ENCODE results near the gene MTERF1. TPM values are rescaled to one million over a fixed set of nuclear protein-coding genes. Genes with fewer than 3 reads are reported as not detected.
A peak's percentile ranks its signal among the peaks of the same experiment; 100 is the strongest.

The MTERF1 gene
- polyA plus RNA-seq, 1 donor (not counting 4 experiments of a cell fraction or from before 2014, with no cell fraction given), result 18.9 TPM

DNA sequence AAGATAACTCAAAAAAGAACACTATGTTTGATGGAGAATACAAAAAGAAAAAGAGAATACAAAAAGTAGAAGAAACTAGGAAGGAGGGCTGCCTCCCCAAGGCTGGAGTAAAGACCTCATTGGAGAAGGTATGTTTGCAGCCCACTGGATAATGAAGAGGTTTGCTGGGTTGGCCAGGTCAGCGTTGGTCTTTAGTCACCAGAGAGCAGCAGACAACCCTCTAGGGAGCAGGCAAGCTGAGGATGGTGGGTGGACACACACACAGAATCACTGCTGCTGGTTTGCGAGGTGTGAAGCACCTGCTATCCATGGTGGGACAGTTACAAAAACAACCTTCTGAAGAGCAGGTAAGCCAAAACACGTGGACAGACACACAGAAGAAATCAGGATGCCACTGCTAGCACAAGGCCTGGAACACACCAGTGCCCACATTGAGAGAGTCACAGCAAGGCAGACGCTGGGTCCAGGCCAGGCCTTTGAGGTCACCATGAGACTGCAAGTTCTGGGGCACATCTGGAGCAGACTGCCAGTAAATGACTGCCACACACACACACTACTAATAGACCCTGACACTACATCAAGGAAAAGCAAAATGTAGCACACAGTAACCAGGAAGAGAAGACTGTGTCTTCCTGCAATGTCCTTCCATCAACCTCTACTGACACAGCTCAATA, 43.0 kb downstream of the MTERF1 start:
- Histone ChIP-seq H3K4me3 (ENCODE audit: control insufficient read depth in 2 of 3, extremely low read depth in 1 of 3, insufficient read depth in 2 of 3, low read depth in 1 of 3, low read length in 3 of 3) (no peak overlapping the region), H3K9me1 (ENCODE audit: control insufficient read depth, extremely low read depth, insufficient read depth, low read length) (no peaks in the 10 kb centered on the region), H3K79me2 (ENCODE audit: control insufficient read depth, insufficient read depth, low read length) (no peaks in the 10 kb centered on the region), H2AFZ (ENCODE audit: control insufficient read depth, low read length) (no peak overlapping the region), H3K27ac (ENCODE audit: control insufficient read depth, insufficient read depth, low read length) (no peak overlapping the region), H3K9me3 (ENCODE audit: control insufficient read depth, low read depth, low read length) (no peaks in the 10 kb centered on the region), H3K9ac (ENCODE audit: control insufficient read depth, extremely low read depth, insufficient read depth, low read length) (no peak overlapping the region), H3K4me1 (ENCODE audit: control insufficient read depth, extremely low read depth, insufficient read depth, low read length) (peaks cover 16% of the 10 kb centered on the region), H3K27me3 (ENCODE audit: control insufficient read depth, extremely low read depth, insufficient read depth, low read length) (no peaks in the 10 kb centered on the region), H4K20me1 (ENCODE audit: control insufficient read depth, extremely low read depth, insufficient read depth, low read length) (no peaks in the 10 kb centered on the region), H3K4me2 (ENCODE audit: control insufficient read depth, extremely low read depth, insufficient read depth, low read depth, low read length) (no peak overlapping the region), H3K36me3 (ENCODE audit: control insufficient read depth in 2 of 2, extremely low read depth in 1 of 2, insufficient read depth in 2 of 2, low read length in 2 of 2) (no peaks in the 10 kb centered on the region)
- dilution Hi-C loops (cut with MboI; ENCODE audit: extremely low pct_ligation_motif_present, low sequenced_read_pairs), result no loop called here
- TF ChIP-seq EZH2 (IDR thresholded peaks at IDR 0.05; ENCODE audit: low read length), result no peak
- TF ChIP-seq, protein P1, sequence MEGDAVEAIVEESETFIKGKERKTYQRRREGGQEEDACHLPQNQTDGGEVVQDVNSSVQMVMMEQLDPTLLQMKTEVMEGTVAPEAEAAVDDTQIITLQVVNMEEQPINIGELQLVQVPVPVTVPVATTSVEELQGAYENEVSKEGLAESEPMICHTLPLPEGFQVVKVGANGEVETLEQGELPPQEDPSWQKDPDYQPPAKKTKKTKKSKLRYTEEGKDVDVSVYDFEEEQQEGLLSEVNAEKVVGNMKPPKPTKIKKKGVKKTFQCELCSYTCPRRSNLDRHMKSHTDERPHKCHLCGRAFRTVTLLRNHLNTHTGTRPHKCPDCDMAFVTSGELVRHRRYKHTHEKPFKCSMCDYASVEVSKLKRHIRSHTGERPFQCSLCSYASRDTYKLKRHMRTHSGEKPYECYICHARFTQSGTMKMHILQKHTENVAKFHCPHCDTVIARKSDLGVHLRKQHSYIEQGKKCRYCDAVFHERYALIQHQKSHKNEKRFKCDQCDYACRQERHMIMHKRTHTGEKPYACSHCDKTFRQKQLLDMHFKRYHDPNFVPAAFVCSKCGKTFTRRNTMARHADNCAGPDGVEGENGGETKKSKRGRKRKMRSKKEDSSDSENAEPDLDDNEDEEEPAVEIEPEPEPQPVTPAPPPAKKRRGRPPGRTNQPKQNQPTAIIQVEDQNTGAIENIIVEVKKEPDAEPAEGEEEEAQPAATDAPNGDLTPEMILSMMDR (optimal IDR thresholded peaks at IDR 0.05 in 1 of 3, IDR thresholded peaks at IDR 0.05 in 1 of 3, conservative IDR thresholded peaks at IDR 0.05 in 1 of 3; ENCODE audit: extremely low read depth in 1 of 3, insufficient read depth in 2 of 3, low read length in 3 of 3), result no peak
- DNase-seq (ENCODE audit: low read depth, low spot score) (no peak), FAIRE-seq (no peak)

DNA sequence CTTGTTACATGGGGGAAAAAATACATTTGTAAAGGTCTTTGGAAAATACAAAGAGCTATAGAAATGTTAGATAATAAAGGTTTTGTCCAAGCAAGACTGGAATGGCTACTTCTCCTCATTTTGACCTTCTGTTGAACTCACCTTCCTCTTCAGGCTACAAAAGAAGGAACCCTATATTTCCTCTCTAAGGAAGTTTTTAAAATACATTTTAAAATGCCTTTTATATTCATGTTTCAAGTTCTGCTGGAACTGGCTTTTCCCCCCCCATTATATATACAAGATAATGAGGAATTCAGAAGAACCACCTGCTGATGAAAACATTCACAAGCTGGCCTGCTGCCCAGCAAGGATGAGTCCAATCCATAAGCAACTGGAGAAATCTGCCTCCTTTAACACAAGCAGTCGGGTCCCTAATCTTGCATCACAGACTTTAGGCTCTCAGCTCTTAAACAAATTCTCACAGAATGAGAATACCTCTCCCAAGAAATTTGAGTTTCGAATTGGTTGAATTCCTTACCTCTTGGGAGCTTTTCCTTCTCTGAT, 44.6 kb downstream of the MTERF1 start:
- peak; percentile 49 for FAIRE-seq
- Histone ChIP-seq H2AFZ (ENCODE audit: control insufficient read depth, low read length) (no peak overlapping the region), H3K27me3 (ENCODE audit: control insufficient read depth, extremely low read depth, insufficient read depth, low read length) (no peaks in the 10 kb centered on the region), H3K9ac (ENCODE audit: control insufficient read depth, extremely low read depth, insufficient read depth, low read length) (no peak overlapping the region), H3K36me3 (ENCODE audit: control insufficient read depth in 2 of 2, extremely low read depth in 1 of 2, insufficient read depth in 2 of 2, low read length in 2 of 2) (no peaks in the 10 kb centered on the region), H3K79me2 (ENCODE audit: control insufficient read depth, insufficient read depth, low read length) (no peaks in the 10 kb centered on the region), H3K4me3 (ENCODE audit: control insufficient read depth in 2 of 3, extremely low read depth in 1 of 3, insufficient read depth in 2 of 3, low read depth in 1 of 3, low read length in 3 of 3) (no peak overlapping the region), H3K27ac (ENCODE audit: control insufficient read depth, insufficient read depth, low read length) (no peak overlapping the region), H3K9me3 (ENCODE audit: control insufficient read depth, low read depth, low read length) (no peaks in the 10 kb centered on the region), H3K4me1 (ENCODE audit: control insufficient read depth, extremely low read depth, insufficient read depth, low read length) (peaks cover 16% of the 10 kb centered on the region), H3K4me2 (ENCODE audit: control insufficient read depth, extremely low read depth, insufficient read depth, low read depth, low read length) (peak overlapping the region; percentile 55), H4K20me1 (ENCODE audit: control insufficient read depth, extremely low read depth, insufficient read depth, low read length) (no peaks in the 10 kb centered on the region), H3K9me1 (ENCODE audit: control insufficient read depth, extremely low read depth, insufficient read depth, low read length) (no peaks in the 10 kb centered on the region)
- DNase-seq (ENCODE audit: low read depth, low spot score), result no peak
- TF ChIP-seq EZH2 (IDR thresholded peaks at IDR 0.05; ENCODE audit: low read length), result no peak
- TF ChIP-seq, protein P1 (optimal IDR thresholded peaks at IDR 0.05 in 1 of 3, IDR thresholded peaks at IDR 0.05 in 1 of 3, conservative IDR thresholded peaks at IDR 0.05 in 1 of 3; ENCODE audit: extremely low read depth in 1 of 3, insufficient read depth in 2 of 3, low read length in 3 of 3), result no peak
- dilution Hi-C loops (cut with MboI; ENCODE audit: extremely low pct_ligation_motif_present, low sequenced_read_pairs), result no loop called here
